Testis (tissue), 3 donors: ENCODE measurements around the gene TESK2. TPM values are rescaled to one million over a fixed set of nuclear protein-coding genes. Genes with fewer than 3 reads are reported as not detected.

Experiments
- DNase-seq: peaks from one replicate; pipeline ENCODE4 v3.0.0-alpha.2; 2019
- H3K27ac ChIP-seq, 2 donors: fragments of 200-600 bp; sonication (generic); one replicate each; pipeline ENCODE4 v1.5.1; 2019
- H3K27me3 ChIP-seq: fragments of 200-600 bp; sonication (generic); one replicate; pipeline ENCODE4 v1.5.1; 2019
- H3K36me3 ChIP-seq: fragments of 200-600 bp; sonication (generic); one replicate; pipeline ENCODE4 v1.5.1; 2017; ENCODE audit warnings: low read depth; ENCODE audit errors: missing control alignments
- H3K4me1 ChIP-seq: fragments of 200-600 bp; sonication (generic); one replicate; pipeline ENCODE4 v1.5.1; 2019
- H3K4me3 ChIP-seq, 2 donors: fragments of 200-600 bp; sonication (generic); one replicate each; pipeline ENCODE4 v1.5.1; 2017 to 2019
- H3K9me3 ChIP-seq: fragments of 200-600 bp; sonication (generic); one replicate; pipeline ENCODE4 v1.5.1; 2017
- CTCF ChIP-seq, 3 experiments: fragments of 450-650 bp in 2 of 3; fragments of 200-600 bp in 1 of 3; sonication (generic) in 1 of 3; IDR thresholded peaks; one replicate each; pipeline ENCODE4 v1.5.1; 2016 to 2019; ENCODE audit warnings: antibody characterized with exemption in 3 of 3, mild to moderate bottlenecking in 2 of 3, moderate library complexity in 1 of 3
- POLR2A ChIP-seq: fragments of 450-650 bp; IDR thresholded peaks from one replicate; pipeline ENCODE4 v1.6.1; 2017; ENCODE audit warnings: antibody characterized with exemption, mild to moderate bottlenecking, moderate library complexity
- WGBS, 2 donors: methylation state at CpG; one replicate each; pipeline ENCODE4 v1.1.5; 2018; 5-methylcytosine and 5-hydroxymethylcytosine counted together
- intact Hi-C: fragments of 100-400 bp; cut with DNase I; formaldehyde crosslinking; loops from one replicate; pipeline ENCODE4 v1.15.1; 2023; ENCODE audit warnings: low total_unique reads
- polyA plus RNA-seq: library from polyadenylated mRNA; stranded (reverse); fragments of 350-450 nt; fragmentation: Illumina TruSeq; extraction: RNeasy Lipid Tissue Mini Kit (QIAGEN cat#74804); gene quantifications from one replicate; pipeline ENCODE4 v1.2.3, GENCODE V29; 2014; ENCODE audit warnings: low read depth, low replicate concordance; ENCODE audit not compliant: insufficient read depth
- total RNA-seq, 2 donors: library from RNA; depleted of rRNA; stranded (reverse); fragments of >200 nt; gene quantifications; one replicate each; pipeline ENCODE4 v1.2.3, GENCODE V29; 2016

TESK2 gene
- total and polyA plus RNA-seq, 3 donors from 2014 or later, result 14.3 to 22.7 (median 20.9) TPM

GRCh38 chr1:45359882-45360513, 131.0 kb downstream of the TESK2 start:
- Histone ChIP-seq H3K36me3 (no peaks in the 10 kb centered on the region), H3K4me1 (no peaks in the 10 kb centered on the region), H3K27me3 (no peaks in the 10 kb centered on the region), H3K4me3 (no peak overlapping the region), H3K27ac (peak overlapping the region; percentile 9 to 28), H3K9me3 (no peaks in the 10 kb centered on the region)
- DNase-seq, result peak; percentile 82
- WGBS, 2 donors, result 34 to 50% methylated on average over 7 of the region's 7 CpGs
- TF ChIP-seq CTCF (IDR thresholded peaks at IDR 0.05) (peak; percentile 47 to 71 (median 70)), POLR2A (no peak)
- intact Hi-C loops, result loop anchor here (10.0 kb wide), 1 partner anchor 135 kb away; the partner anchor contains the start of gene TESK2

GRCh38 chr1:45356186-45356585, 134.8 kb downstream of the TESK2 start:
- WGBS, 2 donors, result 89 to 93% methylated on average over 4 of the region's 4 CpGs
- Histone ChIP-seq H3K9me3 (no peaks in the 10 kb centered on the region), H3K27me3 (no peaks in the 10 kb centered on the region), H3K36me3 (no peaks in the 10 kb centered on the region), H3K27ac (no peak overlapping the region), H3K4me3 (no peak overlapping the region), H3K4me1 (peaks cover 4% of the 10 kb centered on the region)
- TF ChIP-seq CTCF (IDR thresholded peaks at IDR 0.05) (no peak), POLR2A (no peak)
- intact Hi-C loops, result loop anchor here (10.0 kb wide), 1 partner anchor 139 kb away; the partner anchor contains the start of gene TESK2
- no peak for DNase-seq

- TF ChIP-seq CTCF (IDR thresholded peaks at IDR 0.05), result no peak
- no peak for TF ChIP-seq POLR2A
- Histone ChIP-seq H3K27ac (no peak overlapping the region), H3K4me1 (peaks cover 8% of the 10 kb centered on the region), H3K9me3 (no peaks in the 10 kb centered on the region), H3K27me3 (no peaks in the 10 kb centered on the region), H3K4me3 (no peak overlapping the region), H3K36me3 (no peaks in the 10 kb centered on the region)
- WGBS, 2 donors, result 74 to 90% methylated on average over 2 of the region's 2 CpGs
- no peak for DNase-seq
- intact Hi-C loops, result loop anchor here (10.0 kb wide), 1 partner anchor 139 kb away; the partner anchor contains the start of gene TESK2
Measured at GRCh38 chr1:45355683-45356082, 135.3 kb downstream of the TESK2 start.

GRCh38 chr1:45354838-45355237, 136.1 kb downstream of the TESK2 start:
- no peak for DNase-seq

More at GRCh38 chr1:45354838-45355237, 136.1 kb downstream of the TESK2 start:
- TF ChIP-seq CTCF (IDR thresholded peaks at IDR 0.05), result no peak
- TF ChIP-seq POLR2A, result no peak
- Histone ChIP-seq H3K4me1 (peaks cover 9% of the 10 kb centered on the region), H3K36me3 (no peaks in the 10 kb centered on the region), H3K27ac (no peak overlapping the region), H3K27me3 (no peaks in the 10 kb centered on the region), H3K9me3 (no peaks in the 10 kb centered on the region), H3K4me3 (no peak overlapping the region)
- WGBS, 2 donors, result 94 to 97% methylated on average over 4 of the region's 4 CpGs
- intact Hi-C loops, result loop anchor here (10.0 kb wide), 1 partner anchor 140 kb away; the partner anchor contains the start of gene TESK2
